ENCODE data around the gene MADD.

DNA sequence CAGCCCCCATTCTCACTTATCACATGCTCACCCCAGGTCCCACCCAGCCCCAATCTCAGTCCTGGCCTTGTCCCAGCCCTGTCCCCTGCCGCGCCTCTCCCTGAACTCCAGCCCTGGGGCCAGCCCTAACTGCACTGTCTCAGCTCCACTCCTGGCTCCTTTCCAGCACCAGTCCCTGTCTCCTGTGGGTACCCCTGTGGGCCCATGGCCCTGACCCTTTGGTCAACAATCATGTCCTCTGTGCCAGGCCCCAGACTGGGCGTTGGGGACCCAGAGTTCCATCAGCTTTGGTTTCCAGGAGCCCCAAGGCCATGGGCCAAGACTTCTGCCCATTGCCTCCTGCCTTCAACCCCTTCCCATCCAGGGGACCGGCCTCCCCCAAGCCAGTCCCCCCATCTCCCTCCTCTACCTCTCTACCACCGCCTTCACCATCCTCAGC is 107.7 kb downstream of the MADD start:
- TF ChIP-seq, protein P1, sequence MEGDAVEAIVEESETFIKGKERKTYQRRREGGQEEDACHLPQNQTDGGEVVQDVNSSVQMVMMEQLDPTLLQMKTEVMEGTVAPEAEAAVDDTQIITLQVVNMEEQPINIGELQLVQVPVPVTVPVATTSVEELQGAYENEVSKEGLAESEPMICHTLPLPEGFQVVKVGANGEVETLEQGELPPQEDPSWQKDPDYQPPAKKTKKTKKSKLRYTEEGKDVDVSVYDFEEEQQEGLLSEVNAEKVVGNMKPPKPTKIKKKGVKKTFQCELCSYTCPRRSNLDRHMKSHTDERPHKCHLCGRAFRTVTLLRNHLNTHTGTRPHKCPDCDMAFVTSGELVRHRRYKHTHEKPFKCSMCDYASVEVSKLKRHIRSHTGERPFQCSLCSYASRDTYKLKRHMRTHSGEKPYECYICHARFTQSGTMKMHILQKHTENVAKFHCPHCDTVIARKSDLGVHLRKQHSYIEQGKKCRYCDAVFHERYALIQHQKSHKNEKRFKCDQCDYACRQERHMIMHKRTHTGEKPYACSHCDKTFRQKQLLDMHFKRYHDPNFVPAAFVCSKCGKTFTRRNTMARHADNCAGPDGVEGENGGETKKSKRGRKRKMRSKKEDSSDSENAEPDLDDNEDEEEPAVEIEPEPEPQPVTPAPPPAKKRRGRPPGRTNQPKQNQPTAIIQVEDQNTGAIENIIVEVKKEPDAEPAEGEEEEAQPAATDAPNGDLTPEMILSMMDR (IDR thresholded peaks at IDR 0.05) = no peak
- no peak for TF ChIP-seq POLR2A (IDR thresholded peaks at IDR 0.05)
